Stimulated activated effector memory CD8-positive, alpha-beta T cell treated with anti-CD3 and anti-CD28 coated beads, Interleukin-12 subunit alpha, Interleukin-12 subunit beta, amount 100 ng/mL, for 72 hours (primary cell): ENCODE measurements around the gene ARHGEF39.
"Not testable (repeated sequence)": the region's sequence is repeated elsewhere in the genome, so short reads cannot be mapped to it uniquely, and the experiment has no call there.

Experiments used
- ATAC-seq: fragments of 150-1000 bp; cut with Tn5 transposase; 2 replicates; pipeline ENCODE4 v1.10.0; 2021
- DNase-seq, 2 donors: peaks; one replicate each; pipeline ENCODE4 v3.0.0; 2021 to 2022; ENCODE audit warnings: low spot score in 2 of 2
- H3K27ac Mint-ChIP-seq: one replicate; pipeline ENCODE4 v1.8.0; 2022; ENCODE audit warnings: mild to moderate bottlenecking, mixed read lengths
- H3K36me3 Mint-ChIP-seq: one replicate; pipeline ENCODE4 v1.8.0; 2022; ENCODE audit warnings: mild to moderate bottlenecking, mixed read lengths
- H3K4me1 Mint-ChIP-seq: one replicate; pipeline ENCODE4 v1.8.0; 2022; ENCODE audit warnings: mixed read lengths
- H3K4me3 Mint-ChIP-seq: one replicate; pipeline ENCODE4 v1.8.0; 2022; ENCODE audit warnings: mild to moderate bottlenecking, mixed read lengths
- H3K9me3 Mint-ChIP-seq: one replicate; pipeline ENCODE4 v1.8.0; 2022; ENCODE audit warnings: mixed read lengths

ARHGEF39 gene

DNA sequence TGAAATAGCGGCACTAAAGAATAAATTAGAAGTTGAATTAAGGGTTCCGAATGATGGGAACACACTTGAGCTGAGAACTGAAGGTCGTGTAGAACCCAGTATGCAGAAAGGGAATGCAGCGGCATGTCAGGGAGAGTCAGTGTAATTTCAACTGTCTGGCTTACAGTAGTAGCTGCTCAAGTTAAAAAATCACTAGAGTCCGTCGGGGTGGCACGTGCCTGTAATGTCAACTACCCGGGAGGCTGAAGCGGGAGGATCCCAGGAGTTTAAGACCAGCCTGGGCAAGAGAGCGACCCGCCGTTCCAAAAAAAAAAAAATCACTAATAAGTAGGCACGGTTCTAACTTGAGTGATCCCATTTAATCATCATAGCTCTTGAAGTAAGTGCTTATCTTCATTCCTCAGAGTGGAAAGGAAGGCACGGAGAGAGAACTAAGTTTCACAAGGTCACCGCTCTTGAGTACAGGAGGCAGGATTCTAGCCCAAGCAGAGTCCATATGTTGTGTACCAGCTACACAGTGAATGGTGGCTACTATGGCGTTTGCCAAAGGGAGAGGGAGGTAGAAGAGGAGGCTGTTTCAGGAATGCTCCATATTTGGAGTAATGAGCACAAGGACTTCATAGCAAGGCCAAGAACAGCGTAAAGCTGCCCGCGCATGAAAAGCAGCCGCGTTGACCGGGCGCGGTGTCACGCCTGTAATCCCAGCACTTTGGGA is 8.0 kb downstream of the ARHGEF39 start:
- H3K27ac Mint-ChIP-seq: peak overlapping the region; percentile 100
- H3K4me1 Mint-ChIP-seq: peaks cover 60% of the 10 kb centered on the region
- H3K4me3 Mint-ChIP-seq: peak overlapping the region; percentile 89
- no peaks in the 10 kb centered on the region for H3K9me3 Mint-ChIP-seq
- peaks cover 64% of the 10 kb centered on the region for H3K36me3 Mint-ChIP-seq
- DNase-seq (no peak), ATAC-seq (no peak)

DNA sequence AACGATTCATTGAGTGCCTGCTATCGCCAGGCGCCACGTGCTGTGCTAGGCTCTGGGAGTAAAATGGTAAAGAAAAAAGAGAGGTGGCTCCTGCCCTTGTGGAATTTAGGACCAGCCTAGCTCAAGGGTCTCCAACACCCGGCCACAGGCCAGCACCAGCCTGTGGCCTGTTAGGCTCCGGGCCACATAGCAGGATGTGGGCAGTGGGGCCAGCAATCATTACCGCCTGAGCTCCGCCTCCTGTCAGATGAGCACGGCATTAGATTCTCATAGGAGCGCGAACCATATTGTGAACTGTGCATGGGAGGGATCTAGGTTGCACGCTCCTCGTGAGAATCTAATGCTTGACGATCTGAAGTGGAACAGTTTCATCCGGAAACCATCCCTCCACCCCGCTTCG is 8.6 kb downstream of the ARHGEF39 start:
- ATAC-seq (no peak), DNase-seq (no peak)
- peaks cover 57% of the 10 kb centered on the region for H3K36me3 Mint-ChIP-seq
- peaks cover 62% of the 10 kb centered on the region for H3K4me1 Mint-ChIP-seq
- H3K4me3 Mint-ChIP-seq: peak overlapping the region; percentile 89
- H3K27ac Mint-ChIP-seq: peak overlapping the region; percentile 100
- H3K9me3 Mint-ChIP-seq: no peaks in the 10 kb centered on the region

DNA sequence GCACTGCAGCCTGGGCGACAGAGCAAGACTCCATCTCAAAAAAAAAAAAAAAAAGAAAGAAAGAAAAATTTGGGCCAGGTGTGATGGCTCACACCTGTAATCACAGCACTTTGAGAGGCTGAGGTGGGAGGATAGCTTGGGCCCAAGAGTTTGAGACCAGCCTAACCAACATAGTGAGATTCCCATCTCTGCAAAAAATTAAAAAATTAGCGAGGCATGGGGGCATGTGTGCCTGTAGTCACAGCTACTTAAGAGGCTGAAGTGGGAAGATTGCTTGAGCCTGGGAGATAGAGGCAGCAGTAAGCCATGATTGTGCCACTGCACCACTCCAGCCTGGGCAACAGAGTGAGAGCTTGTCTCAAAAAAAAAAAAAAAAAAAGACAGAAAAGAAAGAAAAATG is 11.4 kb downstream of the ARHGEF39 start:
- Mint-ChIP-seq H3K27ac (peak overlapping the region; percentile 45), H3K36me3 (peaks cover 39% of the 10 kb centered on the region), H3K4me3 (no peak overlapping the region), H3K4me1 (peaks cover 54% of the 10 kb centered on the region), H3K9me3 (no peaks in the 10 kb centered on the region)
- ATAC-seq (no peak), DNase-seq (no peak)

DNA sequence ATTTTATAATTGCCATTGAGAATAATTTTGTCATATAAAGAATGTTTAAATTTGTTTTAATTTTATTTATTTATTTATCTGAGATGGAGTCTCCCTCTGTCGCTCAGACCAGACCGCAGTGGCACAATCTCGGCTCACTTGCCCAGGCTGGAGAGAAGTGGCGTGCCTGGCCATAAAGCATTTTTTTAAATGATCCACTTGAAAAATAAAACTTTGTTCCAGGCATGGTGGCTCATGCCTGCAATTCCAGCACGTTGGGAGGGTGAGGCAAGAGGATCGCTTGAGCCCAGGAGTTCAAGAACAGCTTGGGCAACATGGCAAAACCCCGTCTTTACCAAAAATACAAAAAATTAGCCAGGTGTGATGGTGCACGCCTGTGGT is 12.2 kb downstream of the ARHGEF39 start:
- H3K4me1 Mint-ChIP-seq: peaks cover 58% of the 10 kb centered on the region
- ATAC-seq (no peak), DNase-seq (no peak)
- no peaks in the 10 kb centered on the region for H3K9me3 Mint-ChIP-seq
- no peak overlapping the region for H3K4me3 Mint-ChIP-seq
- H3K27ac Mint-ChIP-seq: no peak overlapping the region
- H3K36me3 Mint-ChIP-seq: peaks cover 33% of the 10 kb centered on the region

DNA sequence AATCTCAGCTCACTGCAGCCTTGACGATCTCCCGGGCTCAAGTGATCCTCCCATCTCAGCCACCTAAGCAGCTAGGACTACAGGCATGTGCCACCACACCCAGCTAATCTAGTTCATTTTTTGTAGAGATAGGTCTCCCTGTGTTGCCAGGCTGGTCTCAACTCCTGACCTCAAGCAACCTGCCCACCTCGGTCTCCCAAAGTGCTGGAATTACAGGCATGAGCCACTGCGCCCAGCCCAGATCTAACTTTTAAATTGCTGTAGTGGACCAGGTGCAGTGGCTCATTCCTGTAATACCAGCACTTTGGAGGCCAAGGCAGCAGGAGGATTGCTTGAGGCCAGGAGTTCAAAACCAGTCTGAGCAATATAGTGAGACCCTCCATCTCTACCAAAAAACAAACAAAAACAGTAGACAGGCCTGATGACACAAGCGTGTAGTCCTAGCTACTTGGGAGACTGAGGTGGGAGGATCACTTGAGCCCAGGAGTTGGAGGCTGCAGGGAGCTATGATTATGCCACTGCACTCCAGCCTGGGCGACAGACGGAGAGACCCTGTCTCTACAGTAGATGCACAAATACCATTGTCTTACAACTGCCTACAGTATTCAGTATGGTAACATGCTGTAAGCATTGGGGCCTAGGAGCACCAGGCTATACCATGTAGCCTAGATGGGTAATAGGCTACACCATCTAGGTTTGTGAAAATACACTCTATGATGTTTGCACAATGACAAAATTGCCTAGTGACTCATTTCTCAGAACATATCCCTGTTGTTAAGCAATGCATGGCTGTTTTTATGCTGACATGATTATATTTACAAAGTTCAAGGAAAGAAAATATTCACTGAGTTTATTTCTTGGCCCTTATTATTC is 12.8 kb downstream of the ARHGEF39 start:
- H3K9me3 Mint-ChIP-seq: no peaks in the 10 kb centered on the region
- DNase-seq: no peak
- ATAC-seq: peak; percentile 4

DNA sequence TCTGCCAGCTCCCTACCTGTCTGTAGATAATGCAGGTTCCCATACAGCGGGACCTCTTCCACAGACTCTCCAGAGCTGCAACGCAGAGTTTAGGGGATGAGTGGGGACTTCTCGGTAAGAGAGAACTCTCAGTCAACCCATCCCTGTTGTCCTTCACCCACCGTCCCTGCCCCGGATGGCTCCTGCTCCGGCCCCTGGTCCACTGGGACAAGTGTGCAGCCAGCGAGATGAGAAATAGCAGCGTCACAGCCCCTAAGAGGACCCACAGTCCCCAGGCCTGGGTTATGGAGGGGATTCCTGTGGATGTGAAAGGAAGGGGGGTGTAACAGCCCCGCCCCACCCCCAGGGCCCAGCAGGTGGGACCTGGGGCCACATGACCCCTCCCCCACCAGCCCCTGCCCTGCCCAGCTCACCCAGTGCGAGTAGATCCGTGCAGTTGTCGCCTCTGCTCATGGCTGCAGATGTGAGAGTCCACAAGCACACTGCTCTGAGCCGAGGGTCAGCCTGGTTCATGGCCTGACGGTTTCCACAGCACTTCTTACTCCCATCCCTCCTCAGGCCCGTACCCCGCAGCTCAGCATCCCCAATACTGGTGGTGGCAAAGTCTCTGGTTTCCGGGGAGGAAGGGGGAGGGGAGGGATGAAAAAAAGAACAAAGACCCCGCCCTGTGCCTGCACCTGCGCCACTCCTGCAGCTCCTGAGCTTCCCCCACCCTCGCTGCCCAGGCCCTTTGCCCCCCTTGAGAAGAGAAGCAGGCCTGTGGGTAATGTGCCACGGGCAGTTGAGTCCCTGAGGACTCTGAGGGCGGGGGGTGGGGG is 14.4 kb downstream of the ARHGEF39 start, which contains the start of gene SIT1:
TSS of gene SIT1 (minus strand) at position 591 of the 818 bp plus-strand sequence. CDS start at position 513, 78 bp downstream.
- DNase-seq: peak in 1 of 2 donors; percentile 72
- peak within 1 kb of the TSS; percentile 89 for H3K4me3 Mint-ChIP-seq
- H3K36me3 Mint-ChIP-seq: peaks cover 33% of the 10 kb centered on the region
- peak within 1 kb of the TSS; percentile 96 for H3K27ac Mint-ChIP-seq
- H3K4me1 Mint-ChIP-seq: peaks cover 51% of the 10 kb centered on the region
- peak; percentile 24 for ATAC-seq
- no peaks in the 10 kb centered on the region for H3K9me3 Mint-ChIP-seq

More for the DNA sequence above, 12.8 kb downstream of the ARHGEF39 start:
- Mint-ChIP-seq H3K4me1 (peaks cover 58% of the 10 kb centered on the region), H3K4me3 (peak overlapping the region; percentile 89), H3K36me3 (peaks cover 32% of the 10 kb centered on the region), H3K27ac (peak overlapping the region; percentile 96)

DNA sequence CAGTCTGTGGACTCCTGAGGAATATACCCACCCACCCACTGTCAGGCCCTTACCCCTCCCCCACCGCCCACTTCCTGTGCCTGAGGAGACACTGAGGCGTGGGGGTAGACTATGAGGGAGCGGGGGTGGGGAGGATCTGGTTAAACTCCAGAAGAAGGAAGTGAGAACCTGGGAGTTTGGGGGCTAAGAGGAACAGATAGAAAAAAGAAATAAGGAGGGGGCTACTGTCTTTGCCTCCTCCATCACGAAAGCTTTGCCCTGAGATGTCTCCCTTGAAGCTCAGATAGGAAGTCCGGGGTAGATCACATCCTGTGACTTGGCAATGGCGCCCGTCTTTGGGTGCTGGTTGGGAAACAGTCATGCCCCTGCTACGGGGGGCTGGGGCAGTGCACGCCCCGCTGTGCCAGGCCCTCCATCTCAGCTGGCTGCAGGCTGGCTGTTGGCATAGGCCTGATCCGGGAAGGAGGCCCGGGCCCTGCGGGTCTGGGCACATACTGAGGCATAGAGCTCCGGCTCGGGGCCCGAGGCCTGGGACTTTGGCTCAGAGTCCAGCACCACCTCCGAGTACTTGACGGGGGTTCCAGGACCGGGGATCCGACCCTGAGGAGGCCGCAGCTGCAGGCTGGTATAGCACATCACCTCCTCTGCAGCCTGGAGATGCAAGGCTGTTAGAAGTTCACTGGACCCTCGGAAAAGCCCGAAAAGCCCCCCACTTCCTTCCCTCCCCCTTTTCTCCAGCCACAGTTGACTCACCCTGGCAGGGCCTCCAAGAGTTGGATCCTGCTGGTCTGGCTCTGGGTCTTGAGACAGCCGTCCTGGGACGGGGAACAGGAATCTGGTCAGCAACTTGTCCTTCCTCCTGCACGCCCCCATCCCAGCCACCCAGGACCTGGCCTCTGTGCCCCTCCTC is 15.3 kb downstream of the ARHGEF39 start:
- Mint-ChIP-seq H3K4me3 (peak overlapping the region; percentile 89), H3K9me3 (no peaks in the 10 kb centered on the region), H3K4me1 (peaks cover 54% of the 10 kb centered on the region), H3K27ac (peak overlapping the region; percentile 96), H3K36me3 (peaks cover 37% of the 10 kb centered on the region)
- no peak for ATAC-seq
- peak in 1 of 2 donors; percentile 74 for DNase-seq

DNA sequence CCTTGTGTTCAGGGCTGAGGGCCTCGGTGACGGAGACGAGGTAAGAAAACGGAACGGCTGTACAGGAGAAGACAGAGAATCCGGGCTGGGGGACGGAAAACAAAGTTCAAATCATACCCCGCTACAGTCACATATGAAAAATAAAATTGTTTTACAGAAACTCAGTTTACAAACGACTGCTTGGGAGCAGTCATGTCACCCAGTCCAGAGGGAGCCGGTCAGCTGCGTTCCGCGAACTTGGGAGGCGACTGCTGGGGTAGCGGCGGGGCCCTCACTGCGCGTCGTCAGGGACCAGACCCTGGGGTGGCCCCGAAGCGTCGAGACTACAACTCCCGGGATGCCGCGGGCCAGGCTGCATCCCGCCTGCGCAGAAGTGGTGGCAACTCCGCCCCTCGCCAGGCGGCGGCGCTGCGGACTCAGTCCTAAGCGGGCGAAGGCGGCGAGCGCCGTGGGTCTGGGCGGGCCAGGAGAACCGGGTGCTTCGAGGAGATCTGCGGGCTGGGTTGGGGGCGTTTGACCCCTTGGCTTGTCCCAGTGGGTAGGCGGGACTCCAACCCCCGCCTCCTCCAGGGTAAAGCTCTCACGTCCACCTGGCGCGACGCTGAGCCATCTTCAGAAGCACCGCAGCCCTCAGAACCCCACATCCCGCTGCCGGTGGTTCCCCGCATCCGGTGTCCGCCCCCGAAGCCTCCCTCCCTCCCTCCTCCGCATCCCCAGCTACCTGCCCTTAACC is 18.3 kb downstream of the ARHGEF39 start:
- peaks cover 58% of the 10 kb centered on the region for H3K4me1 Mint-ChIP-seq
- peaks cover 52% of the 10 kb centered on the region for H3K36me3 Mint-ChIP-seq
- H3K9me3 Mint-ChIP-seq: no peaks in the 10 kb centered on the region
- peak overlapping the region; percentile 89 for H3K4me3 Mint-ChIP-seq
- peak; percentile 96 for DNase-seq
- H3K27ac Mint-ChIP-seq: peak overlapping the region; percentile 96
- peak; percentile 92 for ATAC-seq

DNA sequence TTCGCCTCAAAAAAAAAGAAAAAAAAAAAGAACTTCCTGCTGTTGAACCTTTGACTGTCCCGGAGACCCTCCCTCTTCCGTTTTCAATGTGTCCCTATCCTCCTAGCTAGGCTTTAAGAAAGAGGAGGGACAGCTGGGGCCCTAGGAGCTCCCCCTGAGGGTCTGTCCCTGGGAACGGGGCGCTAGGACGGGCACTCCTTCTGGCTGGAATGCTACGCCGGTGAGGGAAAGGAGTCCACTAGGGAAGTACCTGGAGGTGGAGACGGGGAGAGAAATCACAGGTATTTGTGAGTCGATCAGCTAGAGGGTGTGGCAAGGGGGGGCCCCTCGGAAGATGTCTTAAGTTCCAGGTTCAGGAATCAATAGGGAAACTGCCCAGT is 18.9 kb downstream of the ARHGEF39 start:
- Mint-ChIP-seq H3K4me3 (peak overlapping the region; percentile 89), H3K9me3 (no peaks in the 10 kb centered on the region), H3K27ac (peak overlapping the region; percentile 96), H3K4me1 (peaks cover 58% of the 10 kb centered on the region), H3K36me3 (peaks cover 52% of the 10 kb centered on the region)
- ATAC-seq: no peak
- DNase-seq: no peak

DNA sequence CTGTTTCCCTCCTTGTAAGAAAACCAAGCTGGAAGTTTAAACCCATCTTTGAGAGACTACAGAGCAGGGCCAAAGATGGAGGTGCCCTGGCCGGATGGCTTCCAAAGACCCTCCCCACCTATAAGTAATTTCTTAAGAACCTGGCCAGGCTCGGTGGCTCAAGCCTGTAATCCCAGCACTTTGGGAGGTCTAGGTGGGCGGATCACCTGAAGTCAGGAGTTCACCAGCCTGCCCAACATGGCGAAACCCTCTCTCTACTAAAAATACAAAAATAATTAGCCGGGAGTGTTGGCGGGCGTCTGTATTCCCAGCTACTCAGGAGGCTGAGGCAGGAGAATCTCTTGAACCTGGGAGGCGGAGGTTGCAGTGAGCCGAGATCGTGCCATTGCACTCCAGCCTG is 19.3 kb downstream of the ARHGEF39 start:
- H3K27ac Mint-ChIP-seq: peak overlapping the region; percentile 96
- peaks cover 52% of the 10 kb centered on the region for H3K36me3 Mint-ChIP-seq
- H3K4me1 Mint-ChIP-seq: peaks cover 59% of the 10 kb centered on the region
- H3K4me3 Mint-ChIP-seq: peak overlapping the region; percentile 89
- not testable (repeated sequence) for ATAC-seq, DNase-seq, H3K9me3 Mint-ChIP-seq

DNA sequence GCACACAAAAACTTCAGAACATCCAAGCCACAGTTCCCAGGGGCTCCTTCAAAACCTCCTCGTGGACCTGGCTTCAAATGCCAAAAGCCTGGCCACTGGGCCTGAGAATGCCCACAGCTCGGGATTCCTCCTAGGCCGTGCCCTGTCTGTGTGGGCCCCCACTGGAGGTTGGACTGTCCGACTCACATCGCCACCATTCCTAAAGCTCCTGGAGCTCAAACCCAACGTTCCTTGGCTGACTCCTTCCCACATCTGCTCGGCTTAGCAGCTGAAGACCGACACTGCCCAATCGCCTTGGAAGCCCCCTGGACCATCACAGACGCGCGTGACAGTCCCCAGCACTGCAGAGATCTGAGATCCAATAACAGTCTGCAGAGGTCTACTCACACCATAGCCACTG is 21.9 kb downstream of the ARHGEF39 start:
- peaks cover 41% of the 10 kb centered on the region for H3K36me3 Mint-ChIP-seq
- no peak for DNase-seq
- H3K4me1 Mint-ChIP-seq: peaks cover 62% of the 10 kb centered on the region
- H3K4me3 Mint-ChIP-seq: no peak overlapping the region
- H3K9me3 Mint-ChIP-seq: peaks cover 3% of the 10 kb centered on the region
- H3K27ac Mint-ChIP-seq: peak overlapping the region; percentile 50
- no peak for ATAC-seq

DNA sequence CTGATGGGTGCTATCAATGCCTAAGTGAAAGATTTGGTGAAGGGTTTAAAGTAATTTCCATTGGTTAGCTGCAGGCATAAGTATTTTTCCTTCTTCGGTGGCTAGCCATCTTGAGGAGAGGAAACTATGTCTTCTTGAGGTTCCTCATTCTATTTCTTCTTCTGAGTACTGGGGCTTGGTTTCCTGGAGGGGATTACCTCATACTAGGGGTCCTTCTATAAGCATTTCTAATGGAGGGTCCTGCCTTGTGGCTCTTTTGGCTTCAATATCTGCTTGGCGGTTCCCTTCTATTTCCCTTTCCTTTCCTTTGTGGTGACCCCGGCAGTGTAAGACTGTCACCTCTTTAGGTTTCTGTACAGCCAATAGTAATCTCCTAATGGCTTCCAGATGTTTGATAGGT is 23.5 kb downstream of the ARHGEF39 start:
- H3K27ac Mint-ChIP-seq, ATAC-seq, DNase-seq, H3K9me3 Mint-ChIP-seq, H3K4me3 Mint-ChIP-seq: not testable (repeated sequence)
- peaks cover 28% of the 10 kb centered on the region for H3K36me3 Mint-ChIP-seq
- H3K4me1 Mint-ChIP-seq: peaks cover 68% of the 10 kb centered on the region

DNA sequence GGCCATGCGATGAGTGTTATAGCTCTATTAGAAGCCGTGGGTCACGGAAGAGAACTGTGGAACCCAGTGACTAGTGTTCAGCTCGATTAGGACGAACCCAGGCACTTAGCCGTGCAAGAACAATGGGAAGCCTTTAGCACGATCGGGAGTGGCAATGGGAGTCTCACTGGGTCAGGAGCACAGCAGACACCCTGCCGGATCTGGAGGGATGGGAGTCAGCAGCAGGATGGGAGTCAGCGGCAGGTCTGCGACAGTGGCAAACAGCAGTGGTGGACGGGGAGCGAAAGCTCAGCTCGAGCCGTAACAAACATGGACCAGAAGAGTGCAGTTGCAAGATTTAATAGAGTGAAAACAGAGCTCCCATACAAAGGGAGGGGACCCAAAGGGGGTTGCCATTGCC is 24.6 kb downstream of the ARHGEF39 start:
- not testable (repeated sequence) for H3K9me3 Mint-ChIP-seq, ATAC-seq, DNase-seq
- H3K36me3 Mint-ChIP-seq: peaks cover 18% of the 10 kb centered on the region
- peak overlapping the region; percentile 89 for H3K27ac Mint-ChIP-seq
- H3K4me3 Mint-ChIP-seq: peak overlapping the region; percentile 58
- peaks cover 72% of the 10 kb centered on the region for H3K4me1 Mint-ChIP-seq

DNA sequence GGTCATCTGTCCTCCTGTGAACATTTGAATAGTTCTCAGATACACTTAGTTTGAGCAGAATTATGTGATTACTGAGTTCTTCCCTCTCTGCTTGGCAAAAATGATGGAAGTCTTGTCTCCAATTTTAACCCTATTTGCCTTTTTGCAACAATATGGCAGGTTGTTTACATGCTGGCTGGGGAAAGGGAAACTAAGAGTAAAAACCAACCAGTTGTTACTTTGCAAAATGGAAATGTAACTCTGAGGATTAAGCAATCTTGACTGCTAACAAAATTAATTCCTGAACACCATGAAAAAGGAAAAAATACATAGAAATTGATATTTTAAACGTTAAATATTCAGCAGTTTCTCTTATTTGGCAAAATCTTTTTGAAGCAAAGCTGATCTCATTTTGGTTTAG is 25.4 kb downstream of the ARHGEF39 start:
- Mint-ChIP-seq H3K36me3 (peaks cover 14% of the 10 kb centered on the region), H3K9me3 (peaks cover 3% of the 10 kb centered on the region), H3K4me3 (peak overlapping the region; percentile 58), H3K4me1 (peaks cover 76% of the 10 kb centered on the region), H3K27ac (peak overlapping the region; percentile 89)
- no peak for ATAC-seq
- DNase-seq: no peak
